ENCODE results near the gene DHRSX. TPM values are rescaled to one million over a fixed set of nuclear protein-coding genes. Genes with fewer than 3 reads are reported as not detected.

DHRSX gene
- total and polyA plus RNA-seq, 9 of the 15 experiments (the other 6 are each of a cell fraction or from before 2014, with no cell fraction given): 0.59 to 11.0 (median 6.2) TPM

DNA sequence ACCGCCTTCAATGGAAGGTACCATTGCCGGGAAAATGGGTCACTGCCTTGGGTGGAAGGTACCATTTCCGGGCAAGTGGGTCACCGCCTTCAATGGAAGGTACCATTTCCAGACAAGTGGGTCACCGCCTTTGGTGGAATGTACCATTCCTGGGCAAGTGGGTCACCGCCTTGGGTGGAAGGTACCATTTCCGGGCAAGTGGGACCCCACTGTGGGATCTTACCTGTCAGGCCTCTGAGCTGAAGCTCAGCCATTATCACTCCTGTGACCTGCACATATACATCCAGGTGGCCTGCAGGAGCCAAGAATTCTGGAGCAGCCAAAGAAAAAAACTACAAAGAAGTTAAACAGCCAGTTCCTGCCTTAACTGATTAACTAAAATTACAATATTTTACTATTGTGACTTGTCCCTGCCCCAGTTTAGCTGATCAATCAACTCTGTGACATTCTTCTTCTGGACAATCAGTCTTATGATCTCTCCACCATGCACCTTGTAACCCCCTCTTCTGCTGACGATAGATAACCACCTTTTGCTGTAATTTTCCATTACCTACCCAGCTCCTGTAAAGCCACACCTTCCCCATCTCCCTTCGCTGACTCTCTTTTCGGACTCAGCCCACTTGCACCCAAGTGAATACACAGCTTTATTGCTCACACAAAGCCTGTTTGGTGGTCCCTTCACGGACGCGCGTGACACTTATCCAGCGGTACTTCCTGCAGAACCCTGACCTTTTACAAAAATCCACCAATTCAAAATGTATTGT, 313.2 kb downstream of the DHRSX start (continued):
- TF ChIP-seq CCNT2 (IDR thresholded peaks at IDR 0.05; ENCODE audit: borderline replicate concordance, extremely low read depth, insufficient read length, low read depth, low read length) (no peak), FOXP1 (CRISPR knock-in tag; IDR thresholded peaks at IDR 0.05) (no peak), ARID1B (IDR thresholded peaks at IDR 0.05) (peak; percentile 53), HNRNPL (IDR thresholded peaks at IDR 0.05; ENCODE audit: low read depth, low read length) (no peak)
- TF ChIP-seq, protein P1, sequence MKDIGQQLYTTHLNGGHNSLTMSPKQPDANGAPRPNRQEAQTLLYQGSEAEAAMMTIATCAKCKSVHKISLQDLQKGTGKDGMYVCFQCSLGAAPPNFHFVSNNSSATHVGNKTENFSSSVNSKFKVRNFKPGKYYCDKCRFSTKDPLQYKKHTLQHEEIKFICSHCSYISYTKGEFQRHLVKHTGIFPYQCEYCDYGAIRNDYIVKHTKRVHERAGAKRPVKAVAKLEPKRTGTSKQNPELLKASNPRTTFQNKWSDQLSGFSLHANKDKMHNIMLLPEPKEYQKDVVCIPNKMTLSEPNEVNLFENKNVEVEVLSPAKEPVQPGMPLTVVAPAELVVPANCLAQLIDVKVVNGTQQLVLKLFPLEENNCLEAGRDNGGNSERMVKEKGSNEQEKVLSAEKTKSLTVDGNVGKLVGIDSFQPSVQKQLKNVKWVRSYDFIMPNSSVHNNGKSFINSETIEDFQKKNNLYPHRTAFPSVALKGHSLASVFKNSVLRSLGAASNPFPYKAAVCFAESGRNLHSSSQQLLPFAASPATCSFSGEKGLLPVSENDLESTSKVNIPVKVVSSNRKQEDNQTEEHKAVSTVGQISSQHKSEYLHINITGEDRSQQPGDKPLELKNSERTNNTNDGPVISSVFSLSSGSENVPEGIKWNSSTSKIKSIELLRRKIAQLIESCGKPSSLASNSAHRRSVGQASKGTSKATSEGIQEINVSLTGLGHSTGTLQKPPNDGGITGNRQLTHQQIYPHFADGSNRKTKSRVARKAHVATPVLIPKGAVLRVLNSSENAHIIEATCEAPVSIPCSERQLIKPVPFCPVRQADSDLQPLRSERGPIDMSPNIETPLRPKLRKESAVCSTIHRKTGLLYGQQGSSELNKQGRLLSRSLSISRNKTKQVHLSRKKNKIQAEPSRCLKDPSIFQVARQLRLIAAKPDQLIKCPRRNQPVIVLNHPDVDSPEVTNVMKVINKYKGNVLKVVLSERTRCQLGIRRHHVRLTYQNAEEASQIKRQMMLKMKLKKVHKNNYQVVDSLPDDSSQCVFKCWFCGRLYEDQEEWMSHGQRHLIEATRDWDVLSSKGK (CRISPR knock-in tag; IDR thresholded peaks at IDR 0.05): no peak
- TF ChIP-seq, protein P2, sequence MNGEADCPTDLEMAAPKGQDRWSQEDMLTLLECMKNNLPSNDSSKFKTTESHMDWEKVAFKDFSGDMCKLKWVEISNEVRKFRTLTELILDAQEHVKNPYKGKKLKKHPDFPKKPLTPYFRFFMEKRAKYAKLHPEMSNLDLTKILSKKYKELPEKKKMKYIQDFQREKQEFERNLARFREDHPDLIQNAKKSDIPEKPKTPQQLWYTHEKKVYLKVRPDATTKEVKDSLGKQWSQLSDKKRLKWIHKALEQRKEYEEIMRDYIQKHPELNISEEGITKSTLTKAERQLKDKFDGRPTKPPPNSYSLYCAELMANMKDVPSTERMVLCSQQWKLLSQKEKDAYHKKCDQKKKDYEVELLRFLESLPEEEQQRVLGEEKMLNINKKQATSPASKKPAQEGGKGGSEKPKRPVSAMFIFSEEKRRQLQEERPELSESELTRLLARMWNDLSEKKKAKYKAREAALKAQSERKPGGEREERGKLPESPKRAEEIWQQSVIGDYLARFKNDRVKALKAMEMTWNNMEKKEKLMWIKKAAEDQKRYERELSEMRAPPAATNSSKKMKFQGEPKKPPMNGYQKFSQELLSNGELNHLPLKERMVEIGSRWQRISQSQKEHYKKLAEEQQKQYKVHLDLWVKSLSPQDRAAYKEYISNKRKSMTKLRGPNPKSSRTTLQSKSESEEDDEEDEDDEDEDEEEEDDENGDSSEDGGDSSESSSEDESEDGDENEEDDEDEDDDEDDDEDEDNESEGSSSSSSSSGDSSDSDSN (IDR thresholded peaks at IDR 0.05; ENCODE audit: borderline replicate concordance in 1 of 2, low read depth in 2 of 2, low read length in 2 of 2): no peak
- TF ChIP-seq, protein P3, sequence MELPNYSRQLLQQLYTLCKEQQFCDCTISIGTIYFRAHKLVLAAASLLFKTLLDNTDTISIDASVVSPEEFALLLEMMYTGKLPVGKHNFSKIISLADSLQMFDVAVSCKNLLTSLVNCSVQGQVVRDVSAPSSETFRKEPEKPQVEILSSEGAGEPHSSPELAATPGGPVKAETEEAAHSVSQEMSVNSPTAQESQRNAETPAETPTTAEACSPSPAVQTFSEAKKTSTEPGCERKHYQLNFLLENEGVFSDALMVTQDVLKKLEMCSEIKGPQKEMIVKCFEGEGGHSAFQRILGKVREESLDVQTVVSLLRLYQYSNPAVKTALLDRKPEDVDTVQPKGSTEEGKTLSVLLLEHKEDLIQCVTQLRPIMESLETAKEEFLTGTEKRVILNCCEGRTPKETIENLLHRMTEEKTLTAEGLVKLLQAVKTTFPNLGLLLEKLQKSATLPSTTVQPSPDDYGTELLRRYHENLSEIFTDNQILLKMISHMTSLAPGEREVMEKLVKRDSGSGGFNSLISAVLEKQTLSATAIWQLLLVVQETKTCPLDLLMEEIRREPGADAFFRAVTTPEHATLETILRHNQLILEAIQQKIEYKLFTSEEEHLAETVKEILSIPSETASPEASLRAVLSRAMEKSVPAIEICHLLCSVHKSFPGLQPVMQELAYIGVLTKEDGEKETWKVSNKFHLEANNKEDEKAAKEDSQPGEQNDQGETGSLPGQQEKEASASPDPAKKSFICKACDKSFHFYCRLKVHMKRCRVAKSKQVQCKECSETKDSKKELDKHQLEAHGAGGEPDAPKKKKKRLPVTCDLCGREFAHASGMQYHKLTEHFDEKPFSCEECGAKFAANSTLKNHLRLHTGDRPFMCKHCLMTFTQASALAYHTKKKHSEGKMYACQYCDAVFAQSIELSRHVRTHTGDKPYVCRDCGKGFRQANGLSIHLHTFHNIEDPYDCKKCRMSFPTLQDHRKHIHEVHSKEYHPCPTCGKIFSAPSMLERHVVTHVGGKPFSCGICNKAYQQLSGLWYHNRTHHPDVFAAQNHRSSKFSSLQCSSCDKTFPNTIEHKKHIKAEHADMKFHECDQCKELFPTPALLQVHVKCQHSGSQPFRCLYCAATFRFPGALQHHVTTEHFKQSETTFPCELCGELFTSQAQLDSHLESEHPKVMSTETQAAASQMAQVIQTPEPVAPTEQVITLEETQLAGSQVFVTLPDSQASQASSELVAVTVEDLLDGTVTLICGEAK (IDR thresholded peaks at IDR 0.05): no peak
- TF ChIP-seq, protein P3 (CRISPR knock-in tag; IDR thresholded peaks at IDR 0.05): no peak
